Cardiac fibroblast (primary cell): Measurements from ENCODE around the gene XYLT1.

Source experiments
- DNase-seq, 2 donors: peaks; one replicate each; pipeline versions ENCODE4 v3.0.0 to v3.0.0-alpha.2; 2010; ENCODE audit warnings: low read depth in 2 of 2
- H3K4me3 ChIP-seq, 2 donors: replicated peaks in 1 of 2; 1 replicate in 1 of 2; 2 replicates in 1 of 2; pipeline ENCODE4 v1.5.1; 2011; ENCODE audit warnings: low read depth in 2 of 2, low read length in 2 of 2, mild to moderate bottlenecking in 2 of 2, moderate library complexity in 1 of 2
- CTCF ChIP-seq: IDR thresholded peaks from one replicate; pipeline ENCODE4 v1.5.1; 2011; ENCODE audit warnings: low read depth, mild to moderate bottlenecking, low read length, inconsistent platforms

The XYLT1 gene

GRCh38 chr16:17252064-17252463, 218.7 kb downstream of the XYLT1 start:
- DNase-seq = no peak
- TF ChIP-seq CTCF = no peak
- no peak overlapping the region for H3K4me3 ChIP-seq

GRCh38 chr16:17251496-17251895, 219.3 kb downstream of the XYLT1 start:
- no peak for TF ChIP-seq CTCF
- H3K4me3 ChIP-seq = no peak overlapping the region
- DNase-seq = no peak

- no peak overlapping the region for H3K4me3 ChIP-seq
- TF ChIP-seq CTCF = no peak
- DNase-seq = no peak
These were observed 223.6 kb downstream of the XYLT1 start for GRCh38 chr16:17246974-17247732.

- no peak overlapping the region for H3K4me3 ChIP-seq
- DNase-seq = no peak
- TF ChIP-seq CTCF = no peak
These were observed 224.4 kb downstream of the XYLT1 start for GRCh38 chr16:17246268-17246885.

- DNase-seq = no peak
- no peak overlapping the region for H3K4me3 ChIP-seq
- TF ChIP-seq CTCF = no peak
These were observed 225.0 kb downstream of the XYLT1 start for GRCh38 chr16:17245776-17246175.

GRCh38 chr16:17244872-17245551, 225.7 kb downstream of the XYLT1 start:
- no peak overlapping the region for H3K4me3 ChIP-seq
- no peak for TF ChIP-seq CTCF
- DNase-seq = no peak
